Pancreas (tissue), 10 donors: ENCODE measurements around the gene RACGAP1. TPM values are rescaled to one million over a fixed set of nuclear protein-coding genes. Genes with fewer than 3 reads are reported as not detected.

ENCODE experiments used
- ATAC-seq, 4 donors: fragments of 200-7000 bp; cut with Tn5 transposase; one replicate each; pipeline versions ENCODE4 v1.8.0 to v1.9.1; 2020; ENCODE audit warnings: mild to moderate bottlenecking in 4 of 4, moderate library complexity in 4 of 4
- DNase-seq, 6 donors: peaks; one replicate each; pipeline ENCODE4 v3.0.0-alpha.2; 2020
- FAIRE-seq: peaks from 2 replicates; lab custom pipeline; 2012; peaks lifted over from hg19 to GRCh38; lab: Jason Lieb, UNC
- H3K27ac ChIP-seq, 4 donors: fragments of 200-600 bp; sonication (generic); 1 replicate in 3 of 4; 2 replicates in 1 of 4; pipeline versions ENCODE4 v1.5.0 to v1.8.0; 2020
- H3K27me3 ChIP-seq, 4 donors: fragments of 200-600 bp; one replicate each; pipeline ENCODE4 v1.8.0; 2021
- H3K36me3 ChIP-seq, 3 donors: fragments of 200-600 bp; sonication (generic) in 1 of 3; one replicate each; pipeline versions ENCODE4 v1.5.0 to v1.8.0; 2020 to 2021
- H3K4me1 ChIP-seq, 3 donors: fragments of 200-600 bp; one replicate each; pipeline ENCODE4 v1.8.0; 2021
- H3K4me3 ChIP-seq, 4 donors: fragments of 200-600 bp; sonication (generic) in 2 of 4; one replicate each; pipeline versions ENCODE4 v1.5.0 to v1.8.0; 2020 to 2021
- H3K9me3 ChIP-seq, 4 donors: fragments of 200-600 bp; one replicate each; pipeline ENCODE4 v1.8.0; 2021
- WGBS, 2 donors: extraction: QIAGEN DNeasy Blood & Tissue Kit; methylation state at CpG; one replicate each; pipeline ENCODE4 v1.1.7; 2013; 5-methylcytosine and 5-hydroxymethylcytosine counted together
- intact Hi-C, 3 donors: fragments of 100-400 bp; cut with DNase I; formaldehyde crosslinking; loops; one replicate each; pipeline versions ENCODE4 v1.11.1 to v1.14.2; 2022
- polyA plus RNA-seq, 2 donors: library from polyadenylated mRNA; stranded (reverse); fragments of 200-250 nt; gene quantifications; one replicate each; pipeline ENCODE4 v1.2.3, GENCODE V29; 2013
- total RNA-seq, 6 donors: library from RNA; stranded (reverse); fragmentation: NEBNext Ultra II Directional in 4 of 6; extraction: Animal tissue kit (Norgen Biotek cat#: 25700) in 4 of 6; gene quantifications; one replicate each; pipeline versions ENCODE4 v1.2.1 to v1.2.4, GENCODE V29; 2021 to 2023
- TF ChIP-seq, protein P1 (sequence below), 4 donors: fragments of 200-600 bp; sonication (generic) in 3 of 4; IDR thresholded peaks; one replicate each; pipeline versions ENCODE4 v1.5.0 to v1.8.0; 2021; ENCODE audit warnings: antibody characterized with exemption in 4 of 4
- donor health status: healthy with polysubstance abuse.
- donor health status: DM: no; HTN: no; CAD: no; lungs with moderate emphysema.
- donor health status: DM: no; HTN: no; CAD: no.
- donor health status: control.
- donor health status: control.
- donor health status: Bipolar disorder and iron deficiency.
- donor health status: DM: yes; HTN: yes; CAD: no.
- donor health status: DM: no; HTN: no; CAD: no.
- donor health status: DM: no; HTN: no; CAD: no.
- donor health status: DM: yes; HTN: yes; CAD: no.

RACGAP1 gene
- total and polyA plus RNA-seq, 8 donors = 0.72 to 6.3 (median 2.4) TPM

DNA sequence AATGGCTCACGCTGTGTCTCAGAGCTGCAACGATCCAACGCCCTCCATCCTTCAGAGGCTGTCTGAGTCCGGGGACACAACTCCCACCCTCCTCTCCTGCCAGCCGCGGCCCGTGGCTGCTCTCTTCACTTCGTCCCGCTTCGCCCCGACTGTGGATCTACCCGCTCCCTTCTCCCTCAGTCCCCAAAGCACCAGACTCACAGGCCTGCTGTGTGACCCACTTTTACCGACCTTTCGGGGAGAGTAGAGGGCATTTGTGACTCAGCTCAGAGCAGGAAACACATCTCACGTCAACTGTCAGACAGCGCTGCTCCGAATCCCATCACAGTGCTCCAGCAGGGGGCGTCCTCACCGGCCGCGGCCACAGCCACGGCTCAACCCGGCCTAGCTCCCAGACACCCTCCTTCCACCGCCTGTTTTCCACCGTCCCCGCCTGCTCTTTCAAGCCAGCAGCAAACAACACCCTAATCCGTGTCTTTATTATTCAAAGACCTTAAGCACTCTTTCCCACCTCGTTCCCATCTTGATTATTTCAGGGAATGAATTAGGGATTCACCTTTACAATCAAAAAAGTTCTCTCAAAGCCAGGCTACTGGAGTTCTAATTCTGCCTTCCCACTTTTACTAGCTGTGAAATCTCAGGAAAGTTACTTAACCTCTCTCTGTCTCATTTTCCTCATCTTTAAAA lies 79.8 kb downstream of the RACGAP1 start:
- peak; percentile 95 to 98 (median 97) for ATAC-seq

GRCh38 chr12:49944718-49945117 lies 80.6 kb downstream of the RACGAP1 start:
- no peaks in the 10 kb centered on the region for H3K9me3 ChIP-seq
- DNase-seq (no peak), FAIRE-seq (no peak), ATAC-seq (no peak)
- no peaks in the 10 kb centered on the region for H3K27me3 ChIP-seq
- peaks cover 0 to 3% (median 0%) of the 10 kb centered on the region in 3 donors for H3K4me1 ChIP-seq
- intact Hi-C loops = no loop called here
- H3K36me3 ChIP-seq = no peaks in the 10 kb centered on the region
- TF ChIP-seq, protein P1, sequence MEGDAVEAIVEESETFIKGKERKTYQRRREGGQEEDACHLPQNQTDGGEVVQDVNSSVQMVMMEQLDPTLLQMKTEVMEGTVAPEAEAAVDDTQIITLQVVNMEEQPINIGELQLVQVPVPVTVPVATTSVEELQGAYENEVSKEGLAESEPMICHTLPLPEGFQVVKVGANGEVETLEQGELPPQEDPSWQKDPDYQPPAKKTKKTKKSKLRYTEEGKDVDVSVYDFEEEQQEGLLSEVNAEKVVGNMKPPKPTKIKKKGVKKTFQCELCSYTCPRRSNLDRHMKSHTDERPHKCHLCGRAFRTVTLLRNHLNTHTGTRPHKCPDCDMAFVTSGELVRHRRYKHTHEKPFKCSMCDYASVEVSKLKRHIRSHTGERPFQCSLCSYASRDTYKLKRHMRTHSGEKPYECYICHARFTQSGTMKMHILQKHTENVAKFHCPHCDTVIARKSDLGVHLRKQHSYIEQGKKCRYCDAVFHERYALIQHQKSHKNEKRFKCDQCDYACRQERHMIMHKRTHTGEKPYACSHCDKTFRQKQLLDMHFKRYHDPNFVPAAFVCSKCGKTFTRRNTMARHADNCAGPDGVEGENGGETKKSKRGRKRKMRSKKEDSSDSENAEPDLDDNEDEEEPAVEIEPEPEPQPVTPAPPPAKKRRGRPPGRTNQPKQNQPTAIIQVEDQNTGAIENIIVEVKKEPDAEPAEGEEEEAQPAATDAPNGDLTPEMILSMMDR (IDR thresholded peaks at IDR 0.05) = no peak
- 91 to 92% methylated on average over 3 of the region's 3 CpGs for WGBS, 2 donors
- no peak overlapping the region for H3K27ac ChIP-seq
- H3K4me3 ChIP-seq = no peak overlapping the region

More for the DNA sequence above, 79.8 kb downstream of the RACGAP1 start:
- DNase-seq (peak in 5 of 6 donors; percentile 63 to 96 (median 84)), FAIRE-seq (no peak)
- no peak overlapping the region for H3K27ac ChIP-seq
- TF ChIP-seq, protein P1 (IDR thresholded peaks at IDR 0.05) = peak; percentile 72 to 84 (median 76)
- no peaks in the 10 kb centered on the region for H3K9me3 ChIP-seq
- no peaks in the 10 kb centered on the region for H3K36me3 ChIP-seq
- peaks cover 0 to 3% (median 0%) of the 10 kb centered on the region in 3 donors for H3K4me1 ChIP-seq
- intact Hi-C loops = no loop called here
- peak overlapping the region in 1 of 4 donors; percentile 6 for H3K4me3 ChIP-seq
- 11 to 19% methylated on average over 28 of the region's 28 CpGs for WGBS, 2 donors
- no peaks in the 10 kb centered on the region for H3K27me3 ChIP-seq

DNA sequence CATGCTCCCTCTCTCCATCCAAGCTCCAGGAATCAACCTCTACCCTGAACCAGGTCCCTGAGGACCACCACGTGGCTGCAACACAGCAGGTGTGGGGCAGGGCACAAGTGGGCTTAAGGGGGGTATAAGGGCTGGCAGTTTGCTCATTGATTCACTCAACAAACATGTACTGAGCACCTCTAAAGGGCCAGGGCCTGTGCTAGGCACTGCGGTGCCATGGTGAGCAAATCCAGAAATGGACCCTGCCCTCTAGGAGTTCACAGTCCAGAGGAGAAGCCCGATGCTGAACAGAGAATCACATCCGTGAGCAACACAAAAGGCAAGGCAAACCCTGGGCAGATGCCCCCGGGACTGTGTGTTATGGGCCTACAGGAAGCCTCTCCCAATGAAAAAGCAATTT lies 81.2 kb downstream of the RACGAP1 start:
- intact Hi-C loops = no loop called here
- H3K36me3 ChIP-seq = no peaks in the 10 kb centered on the region
- no peak for FAIRE-seq

GRCh38 chr12:49943625-49943960 lies 81.7 kb downstream of the RACGAP1 start:
- intact Hi-C loops = no loop called here
- H3K9me3 ChIP-seq = no peaks in the 10 kb centered on the region
- peaks cover 0 to 3% (median 0%) of the 10 kb centered on the region in 3 donors for H3K4me1 ChIP-seq
- H3K4me3 ChIP-seq = no peak overlapping the region
- TF ChIP-seq, protein P1 (IDR thresholded peaks at IDR 0.05) = no peak
- H3K27me3 ChIP-seq = no peaks in the 10 kb centered on the region
- FAIRE-seq (no peak), DNase-seq (no peak), ATAC-seq (no peak)
- no peak overlapping the region for H3K27ac ChIP-seq
- 72 to 79% methylated on average over 1 of the region's 1 CpG for WGBS, 2 donors
- no peaks in the 10 kb centered on the region for H3K36me3 ChIP-seq

More for the DNA sequence above, 81.2 kb downstream of the RACGAP1 start:
- no peak for DNase-seq
- no peak overlapping the region for H3K27ac ChIP-seq
- 72 to 79% methylated on average over 5 of the region's 5 CpGs for WGBS, 2 donors
- H3K4me1 ChIP-seq = peaks cover 0 to 3% (median 0%) of the 10 kb centered on the region in 3 donors
- H3K27me3 ChIP-seq = no peaks in the 10 kb centered on the region
- ATAC-seq = no peak
- H3K9me3 ChIP-seq = no peaks in the 10 kb centered on the region
- TF ChIP-seq, protein P1 (IDR thresholded peaks at IDR 0.05) = no peak
- H3K4me3 ChIP-seq = no peak overlapping the region
